ENCODE measurements around the gene SYNE4.
"Not testable (repeated sequence)": the region's sequence is repeated elsewhere in the genome, so short reads cannot be mapped to it uniquely, and the experiment has no call there.

The SYNE4 gene

GRCh38 chr19:35990156-35990555 is 18.5 kb downstream of the SYNE4 start:
- no peak for DNase-seq (ENCODE audit: low spot score)

- no peak for DNase-seq (ENCODE audit: low spot score)
Measured at GRCh38 chr19:35988824-35989223, 19.8 kb downstream of the SYNE4 start.

GRCh38 chr19:35987571-35987896 is 21.1 kb downstream of the SYNE4 start:
- DNase-seq (ENCODE audit: low spot score), result no peak

- DNase-seq (ENCODE audit: low spot score), result peak; percentile 47
Measured at GRCh38 chr19:35986664-35987570, 21.7 kb downstream of the SYNE4 start.

- no peak for DNase-seq (ENCODE audit: low spot score)
Measured at GRCh38 chr19:35986111-35986510, 22.5 kb downstream of the SYNE4 start.

GRCh38 chr19:35983177-35983576 is 25.4 kb downstream of the SYNE4 start:
- DNase-seq (ENCODE audit: low spot score), result no peak

- not testable (repeated sequence) for DNase-seq (ENCODE audit: low spot score)
Measured at GRCh38 chr19:35980997-35981396, 27.6 kb downstream of the SYNE4 start.

GRCh38 chr19:35978832-35979365 is 29.7 kb downstream of the SYNE4 start:
- DNase-seq (ENCODE audit: low spot score), result no peak

- DNase-seq (ENCODE audit: low spot score), result no peak
Measured at GRCh38 chr19:35978271-35978670, 30.3 kb downstream of the SYNE4 start.

- peak; percentile 69 for DNase-seq (ENCODE audit: low spot score)
Measured at GRCh38 chr19:35977446-35978222, 31.0 kb downstream of the SYNE4 start.

- DNase-seq (ENCODE audit: low spot score), result peak; percentile 32
Measured at GRCh38 chr19:35975608-35976214, 32.9 kb downstream of the SYNE4 start.

GRCh38 chr19:35973487-35973886 is 35.1 kb downstream of the SYNE4 start:
- DNase-seq (ENCODE audit: low spot score), result no peak

- DNase-seq (ENCODE audit: low spot score), result no peak
Measured at GRCh38 chr19:35966771-35967170, 41.8 kb downstream of the SYNE4 start.

- no peak for DNase-seq (ENCODE audit: low spot score)
Measured at GRCh38 chr19:35963514-35963913, 45.1 kb downstream of the SYNE4 start.

GRCh38 chr19:35960432-35960972 is 48.1 kb downstream of the SYNE4 start:
- DNase-seq (ENCODE audit: low spot score), result no peak

GRCh38 chr19:35959968-35960320 is 48.7 kb downstream of the SYNE4 start:
- no peak for DNase-seq (ENCODE audit: low spot score)

- DNase-seq (ENCODE audit: low spot score), result peak; percentile 51
Measured at GRCh38 chr19:35959040-35959967, 49.3 kb downstream of the SYNE4 start.

- DNase-seq (ENCODE audit: low spot score), result no peak
Measured at GRCh38 chr19:35958660-35959039, 50.0 kb downstream of the SYNE4 start.

GRCh38 chr19:35957411-35957810 is 51.2 kb downstream of the SYNE4 start:
- DNase-seq (ENCODE audit: low spot score), result not testable (repeated sequence)

GRCh38 chr19:35955881-35956634 is 52.6 kb downstream of the SYNE4 start:
- no peak for DNase-seq (ENCODE audit: low spot score)
